Measurements from ENCODE around the gene CDH13. TPM values are rescaled to one million over a fixed set of nuclear protein-coding genes. Genes with fewer than 3 reads are reported as not detected.

Gene CDH13
- total RNA-seq, 1 experiment from 2014 or later = not detected

DNA sequence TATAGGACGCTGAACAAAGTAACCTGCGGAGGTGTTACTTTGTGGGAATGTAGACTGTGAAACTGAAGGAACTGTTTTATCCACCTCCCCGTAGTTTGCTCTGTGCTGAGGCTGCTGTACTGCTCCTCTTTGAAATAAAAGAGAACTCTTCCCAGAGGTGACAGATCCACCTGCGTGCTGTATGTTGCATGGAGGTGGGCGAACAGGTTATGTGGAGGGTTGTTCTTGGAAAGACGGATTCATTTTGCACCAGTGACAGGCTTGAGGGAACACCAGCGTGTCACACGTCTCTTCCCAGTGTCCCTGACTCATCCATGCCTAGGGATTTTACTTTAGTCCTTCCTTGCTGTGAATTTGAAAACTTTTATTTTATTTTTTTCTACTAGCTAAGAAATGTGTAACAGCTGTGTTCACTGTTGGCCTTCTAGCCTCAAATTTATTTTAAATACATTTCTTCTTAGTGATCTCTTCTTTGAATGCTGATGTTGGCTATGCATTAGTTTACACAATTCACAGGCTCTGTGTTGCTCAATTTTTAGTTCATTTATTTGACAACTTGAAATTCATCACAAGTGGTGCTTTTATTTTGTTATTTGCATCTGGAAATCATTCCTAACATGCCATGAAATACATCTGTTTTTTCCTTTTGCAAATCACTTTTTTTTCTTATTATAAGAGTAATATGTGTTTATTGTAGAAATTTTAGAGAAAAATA, 512.4 kb downstream of the CDH13 start:
- DNase-seq (ENCODE audit: low read depth, low spot score) = no peak
- in situ Hi-C loops (cut with HindIII; ENCODE audit: low pct_unique_long_range_greater_than_20kb, low sequenced_read_pairs) = no loop called here

DNA sequence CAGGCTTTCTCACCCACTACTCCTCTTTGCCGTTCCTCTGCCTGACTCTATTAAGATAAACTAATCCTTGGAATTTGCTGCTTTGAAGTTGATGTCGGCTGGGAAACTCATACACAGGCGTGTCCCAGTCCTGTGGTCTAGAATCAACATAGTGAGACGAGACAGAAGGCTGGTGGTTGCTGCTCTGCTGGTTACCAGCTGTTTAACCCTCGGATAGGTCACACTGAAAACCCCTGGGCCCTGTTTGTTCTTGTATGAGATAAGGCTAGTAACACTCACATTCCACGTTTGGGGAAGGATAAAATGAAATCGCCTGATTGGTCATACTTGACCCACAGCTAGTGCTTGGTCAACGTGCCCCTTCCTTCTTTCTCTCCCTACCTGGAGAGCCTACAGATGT, 517.0 kb downstream of the CDH13 start:
- in situ Hi-C loops (cut with HindIII; ENCODE audit: low pct_unique_long_range_greater_than_20kb, low sequenced_read_pairs) = no loop called here
- no peak for DNase-seq (ENCODE audit: low read depth, low spot score)

DNA sequence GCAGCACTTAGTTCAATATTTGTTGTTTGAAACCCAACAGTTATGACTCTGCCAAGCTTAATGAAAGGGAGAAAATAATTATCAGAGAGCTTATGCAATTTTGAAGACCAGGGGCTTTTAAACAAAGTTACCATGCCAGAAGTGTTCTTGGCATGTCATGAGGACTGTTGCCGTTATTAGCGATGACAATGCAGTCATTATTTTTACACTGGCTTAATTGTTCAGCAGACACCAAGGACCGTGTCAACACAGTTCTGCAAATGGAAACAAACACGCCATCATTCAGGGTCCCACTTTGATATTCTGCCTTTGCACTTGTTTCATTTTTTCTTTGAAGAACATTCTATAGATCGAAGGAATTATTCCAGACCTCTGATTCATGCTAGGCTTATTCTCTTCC, 518.5 kb downstream of the CDH13 start:
- in situ Hi-C loops (cut with HindIII; ENCODE audit: low pct_unique_long_range_greater_than_20kb, low sequenced_read_pairs) = no loop called here
- DNase-seq (ENCODE audit: low read depth, low spot score) = no peak

DNA sequence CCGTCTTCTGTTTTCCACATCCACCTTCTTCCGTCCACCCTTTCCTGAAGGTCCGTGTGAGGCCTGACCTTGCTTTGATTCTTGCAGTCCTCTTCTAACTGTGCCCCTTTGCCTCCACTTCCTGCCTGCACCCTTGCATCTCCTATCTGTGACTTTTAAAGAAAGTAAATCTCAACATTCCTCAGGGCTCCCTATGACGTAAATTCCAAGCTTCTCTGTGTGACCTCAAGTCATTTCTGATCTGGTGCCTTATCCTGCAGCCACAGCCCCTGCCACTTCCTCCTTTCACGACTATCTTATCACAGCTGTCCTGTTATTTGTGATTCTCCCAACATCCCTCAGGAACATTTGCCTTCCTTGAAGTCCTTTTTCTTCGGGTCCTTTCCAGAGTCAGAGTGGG, 520.5 kb downstream of the CDH13 start:
- in situ Hi-C loops (cut with HindIII; ENCODE audit: low pct_unique_long_range_greater_than_20kb, low sequenced_read_pairs) = no loop called here
- DNase-seq (ENCODE audit: low read depth, low spot score) = no peak

DNA sequence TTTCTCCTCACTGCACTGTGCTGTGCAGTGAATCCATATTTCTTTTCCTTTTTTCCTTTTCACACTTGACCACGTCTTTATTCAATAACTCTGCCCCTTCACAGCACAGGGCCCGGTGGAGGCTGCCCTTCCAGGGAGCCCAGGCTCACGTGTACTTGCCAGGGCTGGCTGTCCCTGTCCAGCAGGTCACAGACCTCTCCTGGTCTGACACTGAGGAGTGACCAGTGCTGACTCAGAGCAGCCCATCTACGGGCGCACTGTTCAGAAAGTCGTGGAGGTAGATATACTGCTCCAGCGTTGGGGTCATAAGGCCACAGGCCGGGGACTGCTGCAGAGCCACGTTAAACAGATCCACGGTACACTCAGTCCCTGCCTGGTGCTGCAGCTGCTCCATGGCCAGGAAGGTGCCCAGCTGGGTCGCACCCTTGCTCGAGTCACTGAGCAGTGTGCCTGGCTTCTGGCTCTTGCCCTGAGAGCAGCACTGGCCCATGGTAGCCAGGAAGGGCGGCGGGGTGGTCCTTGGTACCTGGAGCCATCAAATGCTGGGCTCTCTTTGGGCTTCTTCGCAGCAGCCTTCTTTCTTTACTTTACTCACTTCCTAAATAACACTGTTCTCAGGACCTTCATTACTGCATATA, 531.7 kb downstream of the CDH13 start:
- in situ Hi-C loops (cut with HindIII; ENCODE audit: low pct_unique_long_range_greater_than_20kb, low sequenced_read_pairs) = no loop called here

DNA sequence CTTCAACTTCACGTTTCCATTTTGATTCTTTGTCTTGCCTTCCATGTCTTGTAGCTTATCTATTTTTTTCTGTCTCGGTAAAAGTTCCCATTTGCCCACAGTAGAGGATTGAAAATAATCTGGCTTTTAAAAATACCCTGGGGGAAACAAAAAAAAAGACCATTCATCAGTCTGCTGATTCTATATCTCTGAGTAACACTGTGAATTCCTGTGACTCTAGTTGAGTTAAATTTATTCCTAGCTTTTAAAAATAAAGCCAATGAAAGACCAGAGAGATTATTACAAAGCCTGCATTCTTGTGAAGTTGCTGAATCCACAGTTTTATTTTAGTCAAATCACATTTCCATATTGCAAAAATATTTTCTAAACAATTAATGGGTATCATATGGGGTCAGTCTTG, 532.3 kb downstream of the CDH13 start:
- in situ Hi-C loops (cut with HindIII; ENCODE audit: low pct_unique_long_range_greater_than_20kb, low sequenced_read_pairs) = no loop called here
- peak; percentile 55 for DNase-seq (ENCODE audit: low read depth, low spot score)

More for the DNA sequence above, 531.7 kb downstream of the CDH13 start:
- no peak for DNase-seq (ENCODE audit: low read depth, low spot score)

DNA sequence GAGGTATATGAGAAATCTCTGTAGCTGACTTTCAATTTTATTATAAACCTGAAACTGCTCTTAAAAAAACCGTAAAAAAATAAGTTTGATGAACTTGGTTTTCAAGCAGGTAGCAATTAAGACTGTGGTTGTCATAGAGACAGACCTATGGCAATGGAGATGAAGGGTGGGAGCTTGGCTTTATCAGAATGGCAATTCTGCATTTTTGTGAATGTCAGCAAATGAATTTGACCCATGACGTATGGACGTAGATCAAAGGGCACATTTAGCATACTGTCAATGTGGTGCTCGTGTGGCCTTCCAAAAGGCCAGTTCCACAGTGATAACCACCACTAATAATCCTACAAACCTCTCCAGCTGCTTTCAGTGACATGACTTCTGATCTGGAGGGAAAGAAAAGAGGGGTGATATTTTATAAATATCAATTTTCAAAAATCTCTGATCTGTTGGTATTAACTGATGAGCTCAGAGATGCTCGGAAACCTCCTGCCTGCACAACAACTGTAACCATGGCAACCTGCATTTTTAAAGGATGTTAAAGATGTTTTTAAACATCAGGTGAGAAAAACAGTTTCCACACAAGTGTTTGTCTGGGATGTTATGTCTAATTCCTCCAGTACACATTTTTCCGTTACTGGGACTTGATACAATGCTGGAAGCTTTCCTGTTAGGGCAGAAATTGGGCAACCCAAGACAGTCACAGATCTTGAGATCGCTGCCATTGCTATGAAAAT, 533.7 kb downstream of the CDH13 start:
- in situ Hi-C loops (cut with HindIII; ENCODE audit: low pct_unique_long_range_greater_than_20kb, low sequenced_read_pairs) = no loop called here
- no peak for DNase-seq (ENCODE audit: low read depth, low spot score)

DNA sequence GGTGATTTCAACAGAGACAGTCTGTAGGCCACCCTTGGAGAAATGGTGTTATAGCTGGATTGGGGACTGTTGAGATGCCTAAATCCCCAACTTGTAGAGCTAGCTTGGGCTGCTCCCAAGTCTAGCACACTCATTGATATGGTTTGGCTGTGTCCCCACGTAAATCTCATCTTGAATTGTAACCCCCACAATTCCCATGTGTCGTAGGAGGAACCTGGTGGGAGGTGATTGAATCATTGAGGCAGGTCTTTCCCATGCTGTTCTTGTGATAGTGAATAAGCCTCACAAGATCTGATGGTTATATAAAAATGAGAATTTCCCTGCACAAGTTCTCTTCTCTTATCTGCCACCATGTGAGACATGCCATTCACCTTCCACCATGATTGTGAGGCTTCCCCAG, 536.0 kb downstream of the CDH13 start:
- DNase-seq (ENCODE audit: low read depth, low spot score) = no peak
- in situ Hi-C loops (cut with HindIII; ENCODE audit: low pct_unique_long_range_greater_than_20kb, low sequenced_read_pairs) = no loop called here

DNA sequence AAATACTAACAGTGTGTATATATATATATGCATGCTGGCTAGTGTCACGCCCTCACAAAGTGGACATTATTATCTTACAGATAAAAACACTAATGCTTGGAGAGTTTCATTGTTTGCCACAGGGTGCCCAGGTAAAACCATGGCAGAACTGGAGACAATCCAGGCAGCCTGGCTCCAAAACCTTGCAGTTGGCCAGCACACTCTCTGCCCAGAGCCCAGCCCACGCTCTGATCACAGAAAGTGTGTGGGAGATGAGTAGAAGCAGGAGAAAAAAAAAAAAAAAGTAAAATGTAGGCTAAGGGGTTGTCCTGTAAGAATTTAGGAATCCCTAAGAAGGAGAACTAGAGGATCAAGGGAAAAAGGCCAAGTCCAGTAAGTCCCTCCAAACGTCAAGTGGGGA, 538.0 kb downstream of the CDH13 start:
- in situ Hi-C loops (cut with HindIII; ENCODE audit: low pct_unique_long_range_greater_than_20kb, low sequenced_read_pairs) = no loop called here
- DNase-seq (ENCODE audit: low read depth, low spot score) = no peak

DNA sequence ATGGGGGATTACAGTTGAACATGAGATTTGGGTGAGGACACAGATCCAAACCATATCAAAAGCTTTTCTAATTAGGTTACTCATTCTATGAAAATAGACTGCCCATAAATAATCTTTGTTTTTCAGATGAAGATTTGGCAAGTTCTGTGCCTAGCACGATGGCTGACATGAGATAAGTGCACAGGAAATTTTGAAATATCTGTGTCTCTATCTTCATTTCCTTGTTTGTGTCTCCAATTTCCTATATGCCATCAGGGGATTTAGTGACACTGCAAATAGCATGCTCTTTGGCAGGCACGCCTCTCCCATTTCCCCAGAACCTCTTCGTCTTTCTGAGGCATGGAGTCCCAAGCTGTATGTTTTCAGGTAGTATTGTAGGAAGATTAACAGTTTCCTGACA, 544.6 kb downstream of the CDH13 start:
- in situ Hi-C loops (cut with HindIII; ENCODE audit: low pct_unique_long_range_greater_than_20kb, low sequenced_read_pairs) = no loop called here
- DNase-seq (ENCODE audit: low read depth, low spot score) = no peak

DNA sequence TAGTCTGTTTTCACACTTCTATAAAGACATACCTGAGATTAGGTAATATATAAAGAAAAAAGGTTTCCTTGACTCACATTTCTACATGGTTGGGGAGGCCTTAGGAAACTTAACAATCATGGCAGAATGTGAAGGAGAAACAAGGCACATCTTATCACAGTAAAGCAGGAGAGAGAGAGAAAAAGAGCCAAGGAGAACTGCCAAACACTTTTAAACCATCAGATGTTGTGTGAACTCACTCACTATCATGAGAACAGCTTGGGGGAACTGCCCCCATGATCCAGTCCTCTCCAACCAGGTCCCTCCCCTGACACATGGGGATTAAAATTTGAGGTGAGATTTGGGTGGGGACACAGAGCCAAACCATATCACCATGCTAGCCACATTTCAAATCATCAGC, 547.9 kb downstream of the CDH13 start:
- in situ Hi-C loops (cut with HindIII; ENCODE audit: low pct_unique_long_range_greater_than_20kb, low sequenced_read_pairs) = no loop called here
- no peak for DNase-seq (ENCODE audit: low read depth, low spot score)

DNA sequence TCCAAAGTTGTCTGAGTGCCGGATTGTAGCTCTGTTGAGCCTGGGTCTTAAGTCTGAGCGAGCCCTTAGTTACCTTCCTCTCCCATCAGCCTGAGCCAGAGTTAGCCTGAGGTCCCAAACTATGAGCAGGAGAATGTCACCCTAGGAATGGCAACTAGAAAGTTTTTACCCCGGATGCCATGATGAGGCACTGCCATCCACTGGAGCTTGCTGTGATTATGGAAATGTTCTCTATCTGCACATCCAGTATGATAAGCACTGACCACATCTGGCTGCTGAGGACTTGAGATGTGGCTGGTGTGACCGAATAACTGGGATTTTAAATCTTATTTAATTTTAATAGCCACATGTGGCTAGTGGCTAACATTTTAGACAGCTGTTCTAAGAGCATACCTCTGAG, 550.0 kb downstream of the CDH13 start:
- in situ Hi-C loops (cut with HindIII; ENCODE audit: low pct_unique_long_range_greater_than_20kb, low sequenced_read_pairs) = no loop called here
- peak; percentile 9 for DNase-seq (ENCODE audit: low read depth, low spot score)

DNA sequence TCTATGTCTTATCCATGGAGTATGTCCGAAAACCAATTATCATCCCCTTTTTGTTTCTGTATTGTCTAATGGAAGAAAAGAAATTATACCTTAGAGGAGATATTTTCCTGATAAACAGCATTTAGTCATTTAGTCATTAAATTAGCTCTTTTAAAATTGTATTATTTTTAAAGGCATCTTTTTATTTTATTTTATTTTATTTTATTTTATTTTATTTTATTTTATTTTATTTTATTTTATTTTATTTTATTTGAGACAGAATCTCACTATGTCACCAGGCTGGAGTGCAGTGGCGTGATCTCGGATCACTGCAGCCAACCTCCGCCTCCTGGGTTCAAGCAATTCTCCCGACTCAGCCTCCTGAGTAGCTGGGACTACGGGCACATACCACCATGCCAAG, 559.1 kb downstream of the CDH13 start:
- in situ Hi-C loops (cut with HindIII; ENCODE audit: low pct_unique_long_range_greater_than_20kb, low sequenced_read_pairs) = no loop called here
- DNase-seq (ENCODE audit: low read depth, low spot score) = no peak

DNA sequence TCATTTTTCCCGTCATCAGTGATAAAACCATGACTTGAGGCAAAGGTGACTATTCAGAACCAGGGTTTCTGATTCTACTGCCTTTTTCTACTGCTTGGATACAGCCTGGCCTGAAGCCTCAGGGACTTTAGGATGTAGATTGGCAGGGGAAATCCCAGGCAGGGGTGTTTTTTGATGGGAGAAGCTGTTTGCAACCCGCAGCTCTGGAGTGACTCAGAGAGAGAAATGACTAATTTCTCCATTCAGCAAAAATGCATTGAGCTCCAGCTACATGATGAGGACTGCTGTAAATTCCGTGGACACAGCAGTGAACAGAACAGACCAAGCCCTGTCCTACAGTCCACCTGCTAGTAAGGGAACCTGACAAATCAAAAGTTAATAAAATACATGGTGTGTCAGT, 560.6 kb downstream of the CDH13 start:
- in situ Hi-C loops (cut with HindIII; ENCODE audit: low pct_unique_long_range_greater_than_20kb, low sequenced_read_pairs) = no loop called here

DNA sequence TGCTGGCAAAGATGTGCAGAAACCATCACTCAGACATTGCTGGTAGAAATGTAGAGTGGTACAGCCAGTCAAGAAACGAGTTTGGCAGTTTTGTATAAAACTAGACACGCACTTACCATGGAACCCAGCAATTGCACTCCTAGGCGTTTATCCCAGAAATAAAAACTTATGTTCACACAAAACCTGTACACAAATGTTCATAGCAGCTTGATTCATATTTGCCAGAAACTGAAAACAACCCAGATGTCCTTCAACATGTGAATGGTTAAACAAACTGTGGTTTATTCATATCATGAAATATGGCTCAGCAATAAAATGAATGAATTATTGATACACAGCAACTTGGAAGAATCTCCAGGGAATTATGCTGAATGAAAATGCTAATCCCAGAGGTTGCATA, 570.0 kb downstream of the CDH13 start:
- in situ Hi-C loops (cut with HindIII; ENCODE audit: low pct_unique_long_range_greater_than_20kb, low sequenced_read_pairs) = no loop called here

More for the DNA sequence above, 560.6 kb downstream of the CDH13 start:
- no peak for DNase-seq (ENCODE audit: low read depth, low spot score)

DNA sequence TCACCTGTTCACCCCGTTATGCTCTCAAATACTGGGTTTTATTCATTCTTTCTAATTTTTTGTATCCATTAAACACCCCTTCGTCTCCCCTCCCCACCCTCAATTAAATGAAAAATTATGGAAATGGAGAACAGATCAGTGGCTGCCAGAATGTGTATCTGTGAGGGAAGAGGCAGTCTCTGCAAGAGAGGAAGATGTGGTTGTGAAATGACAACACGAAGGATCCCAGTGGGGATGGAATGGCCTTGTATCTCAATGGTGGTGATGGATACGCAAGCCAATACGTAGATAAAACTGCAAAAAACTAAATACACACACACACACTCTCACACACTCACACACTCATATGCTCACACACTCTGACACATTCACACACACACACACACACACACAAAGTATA, 570.7 kb downstream of the CDH13 start:
- in situ Hi-C loops (cut with HindIII; ENCODE audit: low pct_unique_long_range_greater_than_20kb, low sequenced_read_pairs) = no loop called here
- no peak for DNase-seq (ENCODE audit: low read depth, low spot score)

More for the DNA sequence above, 570.0 kb downstream of the CDH13 start:
- no peak for DNase-seq (ENCODE audit: low read depth, low spot score)

DNA sequence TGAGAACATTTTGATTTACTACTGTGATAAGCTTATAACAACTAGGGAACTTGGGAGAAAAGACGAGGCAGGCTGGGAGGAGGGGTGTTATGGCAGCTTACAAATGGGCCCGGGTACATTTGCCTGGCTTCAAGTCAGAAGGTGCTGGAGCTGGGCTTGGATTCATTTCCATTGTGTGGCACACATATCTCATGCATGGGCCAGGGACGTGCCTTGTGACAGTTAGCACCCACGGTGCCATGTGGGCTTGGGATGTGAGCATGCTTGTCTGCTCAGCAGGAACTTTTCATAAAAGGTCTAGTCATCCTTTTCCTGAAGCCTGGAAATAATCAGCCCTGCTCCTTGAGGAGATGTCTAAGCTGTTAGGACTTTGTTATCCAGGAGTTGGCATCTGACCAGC, 572.2 kb downstream of the CDH13 start:
- in situ Hi-C loops (cut with HindIII; ENCODE audit: low pct_unique_long_range_greater_than_20kb, low sequenced_read_pairs) = no loop called here
- DNase-seq (ENCODE audit: low read depth, low spot score) = no peak

DNA sequence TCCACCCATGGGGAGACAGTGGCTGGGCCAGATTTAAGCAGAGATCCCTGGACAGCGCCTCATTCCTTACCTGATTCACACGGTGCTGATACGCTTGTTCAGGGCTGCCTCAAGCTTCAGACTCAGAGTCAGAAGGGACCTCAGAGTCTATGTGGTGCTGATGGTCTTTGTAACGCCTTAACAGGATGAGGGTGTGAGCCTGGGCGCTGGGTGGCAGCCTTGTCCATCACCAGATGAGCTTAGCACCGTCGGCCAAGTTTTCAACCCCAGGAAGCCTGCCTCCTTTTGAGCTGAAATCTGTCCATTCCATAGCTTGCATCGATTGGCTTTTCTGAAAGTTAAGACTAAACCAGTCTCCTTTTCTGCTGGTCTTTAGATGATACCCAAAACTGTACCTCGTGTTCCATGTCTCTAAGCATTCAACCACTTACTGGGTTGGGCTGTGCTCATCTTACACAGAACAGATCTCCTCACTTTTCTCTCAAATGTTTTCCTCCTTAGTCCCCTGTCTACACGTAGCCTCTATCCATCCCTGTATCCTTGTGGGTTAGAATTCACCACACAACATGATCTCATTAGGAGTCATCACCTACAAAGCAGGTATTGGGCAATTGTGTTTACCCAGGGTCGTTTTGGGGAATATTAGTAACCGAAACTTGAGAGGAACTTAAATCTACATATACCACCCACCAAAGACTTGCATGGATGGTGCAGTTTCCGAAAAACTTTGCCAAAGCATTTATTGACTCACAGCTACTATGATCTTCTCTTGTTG, 573.4 kb downstream of the CDH13 start:
- in situ Hi-C loops (cut with HindIII; ENCODE audit: low pct_unique_long_range_greater_than_20kb, low sequenced_read_pairs) = no loop called here
- peak; percentile 75 for DNase-seq (ENCODE audit: low read depth, low spot score)
